Right atrium auricular region (tissue), 2 donors: ENCODE measurements around the gene SERGEF. TPM values are rescaled to one million over a fixed set of nuclear protein-coding genes. Genes with fewer than 3 reads are reported as not detected.

Experiments used
- DNase-seq: peaks from one replicate; pipeline ENCODE4 v3.0.0-alpha.2; 2019; ENCODE audit warnings: low spot score
- H3K27ac ChIP-seq, 2 donors: fragments of 200-600 bp; sonication (generic); 1 replicate in 1 of 2; 2 replicates in 1 of 2; pipeline ENCODE4 v1.5.1; 2016 to 2019
- H3K27me3 ChIP-seq, 2 donors: fragments of 200-600 bp; sonication (generic); one replicate each; pipeline versions ENCODE4 v1.5.1 to v1.6.0; 2017 to 2019
- H3K36me3 ChIP-seq: fragments of 200-600 bp; sonication (generic); one replicate; pipeline ENCODE4 v1.5.1; 2016
- H3K4me1 ChIP-seq, 2 donors: fragments of 200-600 bp; sonication (generic); one replicate each; pipeline versions ENCODE4 v1.5.1 to v1.6.0; 2017 to 2019
- H3K4me3 ChIP-seq, 2 donors: fragments of 200-600 bp; sonication (generic); 1 replicate in 1 of 2; 2 replicates in 1 of 2; pipeline ENCODE4 v1.5.1; 2017 to 2019; ENCODE audit warnings: mild to moderate bottlenecking in 1 of 2, moderate library complexity in 1 of 2
- H3K9me3 ChIP-seq, 2 donors: fragments of 200-600 bp; sonication (generic); one replicate each; pipeline ENCODE4 v1.5.1; 2019
- CTCF ChIP-seq, 2 donors: fragments of 200-600 bp; sonication (generic); IDR thresholded peaks; one replicate each; pipeline ENCODE4 v1.5.1; 2019; ENCODE audit warnings: antibody characterized with exemption in 2 of 2
- total RNA-seq, 2 donors: library from RNA; depleted of rRNA; stranded (reverse); fragments of >200 nt; gene quantifications; one replicate each; pipeline ENCODE4 v1.1.0, GENCODE V29; 2016

Gene SERGEF
- total RNA-seq, 2 donors from 2014 or later, result 18.1 to 27.6 TPM

GRCh38 chr11:18014876-18015275 is 2.0 kb upstream of the SERGEF start:
- DNase-seq, result no peak
- TF ChIP-seq CTCF (IDR thresholded peaks at IDR 0.05), result no peak
- H3K27me3 ChIP-seq, result no peaks in the 10 kb centered on the region
- no peaks in the 10 kb centered on the region for H3K9me3 ChIP-seq
- H3K27ac ChIP-seq, result no peak overlapping the region
- no peak overlapping the region for H3K4me3 ChIP-seq
- peaks cover 0 to 19% of the 10 kb centered on the region in 2 donors for H3K4me1 ChIP-seq
- H3K36me3 ChIP-seq, result no peaks in the 10 kb centered on the region

GRCh38 chr11:18013790-18014507 is 1.1 kb upstream of the SERGEF start:
- H3K36me3 ChIP-seq, result no peaks in the 10 kb centered on the region
- no peak for DNase-seq

GRCh38 chr11:18012122-18012905 is 533 bp downstream of the SERGEF start:
- H3K4me1 ChIP-seq, result peaks cover 0 to 19% of the 10 kb centered on the region in 2 donors
- DNase-seq, result peak; percentile 59
- no peaks in the 10 kb centered on the region for H3K27me3 ChIP-seq
- H3K36me3 ChIP-seq, result no peaks in the 10 kb centered on the region
- H3K4me3 ChIP-seq, result peak overlapping the region; percentile 56 to 68
- H3K27ac ChIP-seq, result peak overlapping the region; percentile 80 to 91
- H3K9me3 ChIP-seq, result no peaks in the 10 kb centered on the region
- TF ChIP-seq CTCF (IDR thresholded peaks at IDR 0.05), result no peak

More at GRCh38 chr11:18013790-18014507, 1.1 kb upstream of the SERGEF start:
- peak overlapping the region; percentile 80 to 91 for H3K27ac ChIP-seq
- no peaks in the 10 kb centered on the region for H3K27me3 ChIP-seq
- TF ChIP-seq CTCF (IDR thresholded peaks at IDR 0.05), result no peak
- no peaks in the 10 kb centered on the region for H3K9me3 ChIP-seq
- peak overlapping the region; percentile 56 to 68 for H3K4me3 ChIP-seq
- H3K4me1 ChIP-seq, result peaks cover 0 to 19% of the 10 kb centered on the region in 2 donors

- no peak overlapping the region for H3K4me3 ChIP-seq
- H3K27ac ChIP-seq, result peak overlapping the region; percentile 80 to 91
- no peak for DNase-seq
- no peaks in the 10 kb centered on the region for H3K27me3 ChIP-seq
- no peaks in the 10 kb centered on the region for H3K36me3 ChIP-seq
- no peak for TF ChIP-seq CTCF (IDR thresholded peaks at IDR 0.05)
- H3K4me1 ChIP-seq, result peaks cover 0 to 19% of the 10 kb centered on the region in 2 donors
- H3K9me3 ChIP-seq, result no peaks in the 10 kb centered on the region
Measured at GRCh38 chr11:18011633-18012032, 1.2 kb downstream of the SERGEF start.

GRCh38 chr11:18010977-18011586 is 1.8 kb downstream of the SERGEF start:
- DNase-seq, result no peak
- no peak for TF ChIP-seq CTCF (IDR thresholded peaks at IDR 0.05)
- H3K4me3 ChIP-seq, result no peak overlapping the region
- no peak overlapping the region for H3K27ac ChIP-seq
- H3K4me1 ChIP-seq, result peaks cover 0 to 19% of the 10 kb centered on the region in 2 donors
- no peaks in the 10 kb centered on the region for H3K9me3 ChIP-seq
- H3K27me3 ChIP-seq, result no peaks in the 10 kb centered on the region
- no peaks in the 10 kb centered on the region for H3K36me3 ChIP-seq
